A673 (cell line): Measurements from ENCODE around the gene IFNL1.

Source experiments
- CTCF ChIP-seq: fragments of 300-800, 200-600 bp; sonication (generic); conservative IDR thresholded peaks from 2 replicates; pipeline ENCODE4 v1.5.1; 2017; ENCODE audit warnings: low read depth, mild to moderate bottlenecking, antibody characterized with exemption, low read length, moderate library complexity, mixed read lengths
- EZH2 ChIP-seq: fragments of 200-600 bp; sonication (generic); IDR thresholded peaks from 2 replicates; pipeline ENCODE4 v1.6.1; 2017; ENCODE audit warnings: borderline replicate concordance, low read depth, mild to moderate bottlenecking, mixed read lengths, antibody characterized with exemption, low read length; ENCODE audit not compliant: poor library complexity, severe bottlenecking

DNA sequence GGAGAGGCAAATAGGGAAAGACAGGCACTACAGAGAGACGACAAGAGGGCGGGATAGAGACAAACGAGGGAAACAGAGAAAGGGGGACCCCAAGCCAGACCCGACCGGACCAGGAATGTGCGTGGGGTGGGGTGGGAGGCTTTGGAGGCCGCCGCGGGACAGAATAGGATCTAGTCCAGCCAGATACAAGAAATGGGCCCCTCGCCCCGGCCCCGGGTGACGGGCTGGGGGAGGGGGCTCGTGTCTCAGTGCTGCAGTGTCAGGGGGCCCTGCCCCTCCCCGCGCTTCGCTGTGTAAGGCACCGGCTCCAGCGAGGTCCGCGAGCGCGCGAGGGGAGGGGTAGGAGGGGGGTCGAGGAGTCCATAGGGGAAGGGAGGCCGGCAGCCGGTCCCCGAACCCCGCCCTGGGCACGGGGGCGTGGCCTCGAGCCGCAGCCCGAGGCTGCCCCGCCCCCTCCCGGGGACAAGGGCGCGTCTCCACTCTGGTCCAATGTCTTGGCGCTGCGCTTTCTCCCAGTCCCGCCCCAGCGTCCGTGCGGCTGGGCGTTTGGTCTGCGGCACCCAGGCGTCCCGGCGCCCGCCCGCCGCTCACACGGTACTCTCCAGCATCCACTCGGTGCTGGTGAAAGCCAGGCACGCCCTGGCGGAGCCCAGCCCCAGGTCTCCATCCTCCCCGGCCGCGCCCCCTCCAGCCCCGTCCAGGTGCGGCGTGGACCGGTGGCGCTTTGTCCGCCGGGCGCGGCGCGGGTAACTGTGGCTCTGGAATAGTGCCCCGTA is 11.0 kb downstream of the IFNL1 start:
- TF ChIP-seq CTCF (no peak), EZH2 (no peak)
